ENCODE measurements around the gene KPNB1.

KPNB1 gene

GRCh38 chr17:47696717-47697642 is 47.3 kb downstream of the KPNB1 start:
- no peak for DNase-seq (ENCODE audit: low read depth in 2 of 2)

GRCh38 chr17:47697906-47698711 is 48.4 kb downstream of the KPNB1 start:
- DNase-seq (ENCODE audit: low read depth in 2 of 2): no peak

GRCh38 chr17:47698749-47699535 is 49.2 kb downstream of the KPNB1 start:
- peak; percentile 70 to 77 for DNase-seq (ENCODE audit: low read depth in 2 of 2)

GRCh38 chr17:47699536-47699840 is 49.8 kb downstream of the KPNB1 start:
- no peak for DNase-seq (ENCODE audit: low read depth in 2 of 2)

GRCh38 chr17:47700471-47701449 is 51.0 kb downstream of the KPNB1 start:
- DNase-seq (ENCODE audit: low read depth in 2 of 2): no peak

- no peak for DNase-seq (ENCODE audit: low read depth in 2 of 2)
Observed at GRCh38 chr17:47701608-47702007, 51.9 kb downstream of the KPNB1 start.

GRCh38 chr17:47702391-47702995 is 52.8 kb downstream of the KPNB1 start:
- DNase-seq (ENCODE audit: low read depth in 2 of 2): no peak

- peak; percentile 68 to 77 for DNase-seq (ENCODE audit: low read depth in 2 of 2)
Observed at GRCh38 chr17:47703191-47703591, 53.5 kb downstream of the KPNB1 start.

- no peak for DNase-seq (ENCODE audit: low read depth in 2 of 2)
Observed at GRCh38 chr17:47703671-47704070, 54.0 kb downstream of the KPNB1 start.

GRCh38 chr17:47704116-47704515 is 54.4 kb downstream of the KPNB1 start:
- DNase-seq (ENCODE audit: low read depth in 2 of 2): no peak

GRCh38 chr17:47704736-47705135 is 55.0 kb downstream of the KPNB1 start:
- no peak for DNase-seq (ENCODE audit: low read depth in 2 of 2)

- peak in 1 of 2 donors; percentile 49 for DNase-seq (ENCODE audit: low read depth in 2 of 2)
Observed at GRCh38 chr17:47705536-47706530, 56.1 kb downstream of the KPNB1 start.

- DNase-seq (ENCODE audit: low read depth in 2 of 2): no peak
Observed at GRCh38 chr17:47707056-47707804, 57.5 kb downstream of the KPNB1 start.

- DNase-seq (ENCODE audit: low read depth in 2 of 2): no peak
Observed at GRCh38 chr17:47707884-47708283, 58.2 kb downstream of the KPNB1 start.

GRCh38 chr17:47708312-47708863 is 58.7 kb downstream of the KPNB1 start:
- no peak for DNase-seq (ENCODE audit: low read depth in 2 of 2)

- no peak for DNase-seq (ENCODE audit: low read depth in 2 of 2)
Observed at GRCh38 chr17:47708864-47709541, 59.3 kb downstream of the KPNB1 start.

GRCh38 chr17:47709594-47709993 is 59.9 kb downstream of the KPNB1 start:
- no peak for DNase-seq (ENCODE audit: low read depth in 2 of 2)

Data from stimulated activated CD8-positive, alpha-beta memory T cell treated with anti-CD3 and anti-CD28 coated beads, Interleukin-7, amount 100 ng/mL, for 4 hours (primary cell).